ENCODE data around the gene TAF6. TPM values are rescaled to one million over a fixed set of nuclear protein-coding genes. Genes with fewer than 3 reads are reported as not detected.

The TAF6 gene
- total RNA-seq, 4 donors from 2014 or later, result 31.7 to 59.3 (median 48.9) TPM

DNA sequence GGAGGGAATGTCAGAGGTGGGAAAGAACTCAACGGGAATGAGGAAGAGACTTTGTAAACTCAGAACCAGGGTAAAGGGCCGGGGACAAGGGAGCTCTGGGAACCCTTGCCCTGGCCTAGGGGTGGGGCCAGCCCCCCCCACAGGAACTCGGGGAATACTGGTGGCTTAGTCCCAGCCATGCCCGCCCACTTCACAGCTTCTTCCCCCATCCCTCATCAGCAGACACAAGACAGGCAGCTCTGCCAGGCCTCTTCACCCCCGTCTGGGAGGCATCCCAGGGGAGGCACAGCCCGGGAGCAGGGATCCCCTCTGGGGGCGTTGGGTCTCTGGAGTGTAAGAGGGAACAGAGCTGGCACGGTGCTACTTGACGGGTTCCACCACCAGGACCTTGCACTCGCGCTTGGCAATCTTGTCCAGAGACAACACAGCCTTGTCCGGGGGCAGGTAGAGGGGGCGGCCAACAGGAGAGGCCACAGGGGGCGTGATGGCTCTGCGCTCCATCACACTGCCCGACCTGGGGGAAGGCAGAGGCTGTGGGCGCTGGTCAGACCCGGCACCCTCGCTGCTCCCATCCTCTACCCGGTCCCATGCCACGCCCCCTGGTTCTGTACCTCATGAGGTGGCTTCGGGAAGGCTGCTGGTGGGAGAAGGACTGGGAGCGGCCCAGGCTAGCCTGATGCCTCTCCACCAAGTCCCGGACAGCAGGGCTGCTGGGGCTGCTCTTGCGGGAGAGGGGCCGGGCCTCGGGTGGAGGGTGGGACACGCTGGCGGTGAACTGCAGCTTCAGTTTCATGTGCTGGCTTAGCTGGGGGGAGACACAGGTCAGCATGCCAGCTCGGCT lies 35.7 kb upstream of the TAF6 start:
- Histone ChIP-seq H3K4me3 (no peak overlapping the region), H3K36me3 (peaks cover 40% of the 10 kb centered on the region), H3K27me3 (no peaks in the 10 kb centered on the region), H3K27ac (no peak overlapping the region), H3K4me1 (peaks cover 58% of the 10 kb centered on the region), H3K9me3 (no peaks in the 10 kb centered on the region)
- no peak for DNase-seq (ENCODE audit: low spot score in 2 of 2)
- 70% methylated on average over 9 of the region's 30 CpGs for WGBS
- TF ChIP-seq POLR2A (IDR thresholded peaks at IDR 0.05) (no peak), EP300 (IDR thresholded peaks at IDR 0.05) (no peak), POLR2AphosphoS5 (IDR thresholded peaks at IDR 0.05) (no peak)
- TF ChIP-seq, protein P1, sequence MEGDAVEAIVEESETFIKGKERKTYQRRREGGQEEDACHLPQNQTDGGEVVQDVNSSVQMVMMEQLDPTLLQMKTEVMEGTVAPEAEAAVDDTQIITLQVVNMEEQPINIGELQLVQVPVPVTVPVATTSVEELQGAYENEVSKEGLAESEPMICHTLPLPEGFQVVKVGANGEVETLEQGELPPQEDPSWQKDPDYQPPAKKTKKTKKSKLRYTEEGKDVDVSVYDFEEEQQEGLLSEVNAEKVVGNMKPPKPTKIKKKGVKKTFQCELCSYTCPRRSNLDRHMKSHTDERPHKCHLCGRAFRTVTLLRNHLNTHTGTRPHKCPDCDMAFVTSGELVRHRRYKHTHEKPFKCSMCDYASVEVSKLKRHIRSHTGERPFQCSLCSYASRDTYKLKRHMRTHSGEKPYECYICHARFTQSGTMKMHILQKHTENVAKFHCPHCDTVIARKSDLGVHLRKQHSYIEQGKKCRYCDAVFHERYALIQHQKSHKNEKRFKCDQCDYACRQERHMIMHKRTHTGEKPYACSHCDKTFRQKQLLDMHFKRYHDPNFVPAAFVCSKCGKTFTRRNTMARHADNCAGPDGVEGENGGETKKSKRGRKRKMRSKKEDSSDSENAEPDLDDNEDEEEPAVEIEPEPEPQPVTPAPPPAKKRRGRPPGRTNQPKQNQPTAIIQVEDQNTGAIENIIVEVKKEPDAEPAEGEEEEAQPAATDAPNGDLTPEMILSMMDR (IDR thresholded peaks at IDR 0.05), result no peak

DNA sequence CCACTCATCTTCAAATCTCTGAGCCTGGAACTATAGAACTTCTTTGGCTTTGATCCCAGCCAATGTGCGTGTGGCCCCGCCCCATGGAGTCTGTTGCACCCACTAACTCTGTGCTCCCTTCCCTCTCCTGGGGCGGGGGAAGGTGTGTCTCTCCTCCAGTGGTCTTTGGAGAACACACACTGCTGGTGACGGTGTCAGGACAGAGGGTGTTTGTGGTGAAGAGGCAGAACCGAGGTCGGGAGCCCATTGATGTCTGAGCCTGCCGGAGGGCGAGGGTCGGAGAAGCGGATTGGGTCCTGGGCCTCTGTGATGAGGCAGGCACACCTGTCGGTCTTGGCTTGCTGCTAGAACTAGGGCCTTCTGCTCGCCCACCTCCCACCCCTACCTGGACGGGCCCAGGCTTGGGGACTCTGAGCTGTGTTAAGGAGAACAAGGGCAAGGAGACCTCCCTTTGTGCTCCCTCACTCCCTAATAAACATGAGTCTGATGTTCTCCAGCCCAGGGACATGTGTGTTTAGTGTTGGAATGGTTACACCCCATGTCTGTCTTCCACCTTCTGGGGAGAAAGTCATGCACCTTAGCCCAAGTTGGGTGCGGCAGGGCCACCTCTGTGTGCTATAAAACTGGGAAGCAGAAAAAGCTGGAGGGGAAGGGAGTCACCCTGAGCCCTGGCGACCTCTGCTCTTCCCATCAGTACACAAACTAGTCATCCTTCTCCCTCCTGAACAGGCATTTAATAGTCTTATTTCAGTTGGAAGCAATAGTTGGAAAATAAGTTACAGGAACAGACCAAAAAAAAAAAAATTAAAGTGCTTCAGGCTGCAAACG lies 34.8 kb upstream of the TAF6 start:
- Histone ChIP-seq H3K27me3 (no peaks in the 10 kb centered on the region), H3K27ac (peak overlapping the region; percentile 18), H3K36me3 (peaks cover 40% of the 10 kb centered on the region), H3K4me1 (peaks cover 63% of the 10 kb centered on the region), H3K9me3 (no peaks in the 10 kb centered on the region), H3K4me3 (no peak overlapping the region)
- WGBS, result 50% methylated on average over 5 of the region's 16 CpGs
- TF ChIP-seq EP300 (IDR thresholded peaks at IDR 0.05), result no peak
- TF ChIP-seq, protein P1 (IDR thresholded peaks at IDR 0.05), result no peak
- TF ChIP-seq POLR2A (IDR thresholded peaks at IDR 0.05), result no peak
- no peak for TF ChIP-seq POLR2AphosphoS5 (IDR thresholded peaks at IDR 0.05)
- DNase-seq (ENCODE audit: low spot score in 2 of 2), result no peak

DNA sequence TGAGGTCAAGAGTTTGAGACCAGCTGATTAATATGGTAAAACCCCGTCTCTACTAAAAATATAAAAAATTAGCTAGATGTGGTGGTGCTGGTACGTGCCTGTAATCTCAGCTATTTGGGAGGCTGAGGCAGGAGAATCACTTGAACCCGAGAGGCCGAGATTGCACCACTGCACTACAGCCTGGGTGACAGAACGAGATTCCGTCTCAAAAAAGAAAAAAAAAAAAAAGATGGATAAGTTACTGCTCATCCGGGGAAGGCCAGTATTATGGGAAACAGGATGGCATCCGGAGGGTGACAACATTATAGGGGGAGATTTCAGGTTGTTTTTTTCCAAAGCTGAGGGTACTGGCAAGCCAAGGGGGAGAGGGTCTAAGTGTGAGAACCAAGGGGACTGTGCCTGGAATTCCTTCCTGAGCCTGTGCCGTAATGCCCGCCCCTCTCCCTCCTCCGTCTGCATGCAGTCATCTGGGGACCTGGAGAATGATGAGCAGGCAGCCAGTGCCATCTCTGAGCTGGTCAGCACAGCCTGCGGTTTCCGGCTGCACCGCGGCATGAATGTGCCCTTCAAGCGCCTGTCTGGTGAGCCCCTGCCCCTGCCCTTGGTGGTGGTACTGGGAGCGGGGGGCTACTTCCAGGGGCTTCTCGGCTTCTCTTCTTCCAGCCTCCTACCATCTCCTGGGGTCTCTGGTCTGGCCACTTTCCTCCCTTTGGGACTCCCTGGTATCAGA lies 33.9 kb upstream of the TAF6 start:
- WGBS, result 86% methylated on average over 10 of the region's 18 CpGs
- peaks cover 64% of the 10 kb centered on the region for H3K4me1 ChIP-seq
- no peak overlapping the region for H3K27ac ChIP-seq
- TF ChIP-seq EP300 (IDR thresholded peaks at IDR 0.05), result no peak
- TF ChIP-seq POLR2AphosphoS5 (IDR thresholded peaks at IDR 0.05), result no peak
- TF ChIP-seq POLR2A (IDR thresholded peaks at IDR 0.05), result no peak
- TF ChIP-seq, protein P1 (IDR thresholded peaks at IDR 0.05), result no peak
- no peak for DNase-seq (ENCODE audit: low spot score in 2 of 2)
- H3K36me3 ChIP-seq, result peaks cover 40% of the 10 kb centered on the region
- H3K9me3 ChIP-seq, result no peaks in the 10 kb centered on the region
- no peaks in the 10 kb centered on the region for H3K27me3 ChIP-seq
- H3K4me3 ChIP-seq, result no peak overlapping the region

DNA sequence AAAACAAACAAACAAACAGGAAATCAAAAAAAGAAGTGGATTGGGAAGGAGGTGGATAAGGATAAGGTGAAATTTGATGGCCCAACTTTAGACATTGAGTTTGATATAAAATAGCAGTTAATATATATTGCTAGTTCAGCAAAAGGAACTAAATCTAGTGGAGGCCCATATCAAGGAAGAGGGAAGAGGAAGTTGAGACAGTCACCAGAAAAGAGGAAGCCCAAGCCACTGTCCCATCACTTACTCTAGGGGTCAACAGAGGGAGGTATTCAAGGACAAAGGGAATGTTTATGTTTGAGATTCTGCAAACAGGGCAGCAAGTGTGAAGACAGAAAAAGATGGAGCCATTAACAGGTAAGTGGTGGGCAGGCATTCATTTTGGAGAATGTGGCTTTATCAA lies 33.2 kb upstream of the TAF6 start:
- Histone ChIP-seq H3K27me3 (no peaks in the 10 kb centered on the region), H3K4me1 (peaks cover 61% of the 10 kb centered on the region), H3K9me3 (no peaks in the 10 kb centered on the region), H3K36me3 (peaks cover 40% of the 10 kb centered on the region), H3K4me3 (no peak overlapping the region), H3K27ac (no peak overlapping the region)
- TF ChIP-seq POLR2A (IDR thresholded peaks at IDR 0.05) (no peak), POLR2AphosphoS5 (IDR thresholded peaks at IDR 0.05) (no peak), EP300 (IDR thresholded peaks at IDR 0.05) (no peak)
- TF ChIP-seq, protein P1 (IDR thresholded peaks at IDR 0.05), result no peak
- DNase-seq (ENCODE audit: low spot score in 2 of 2), result no peak
